ENCODE results near the gene TMEM270.

- TF ChIP-seq CTCF (IDR thresholded peaks at IDR 0.05) = no peak
- no peak for TF ChIP-seq POLR2A (IDR thresholded peaks at IDR 0.05)
- peak in 2 of 4 donors; percentile 22 to 35 for TF ChIP-seq POLR2AphosphoS5 (IDR thresholded peaks at IDR 0.05)
These were observed 38.8 kb downstream of the TMEM270 start for GRCh38 chr7:73899731-73900142.

Measured in sigmoid colon (tissue), 4 donors.